K562 (cell line): ENCODE measurements around the gene B4GALT4. TPM values are rescaled to one million over a fixed set of nuclear protein-coding genes. Genes with fewer than 3 reads are reported as not detected.
A peak's percentile ranks its signal among the peaks of the same experiment; 100 is the strongest.

Source experiments
- ATAC-seq: fragments of 200-7000 bp; cut with Tn5 transposase; 3 replicates; pipeline ENCODE4 v1.9.1; 2020; ENCODE audit warnings: moderate library complexity
- BruUV-seq: library from RNA; stranded (reverse); fragments of 400-500 nt; replicated peaks from 2 replicates; lab custom pipeline; 2021; lab: Mats Ljungman, UMichigan
- CTCF ChIA-PET: fragments of 300-600 bp; formaldehyde crosslinking; extraction: SDS; loops from one replicate; lab custom pipeline; 2021; ENCODE audit warnings: low intra/inter-chr PET ratio; lab: Yijun Ruan, JAX
- POLR2A ChIA-PET: fragments of 300-600, 350-650 bp; sonication (Branson Sonifier 250); formaldehyde crosslinking; extraction: SDS; loops from one replicate; lab custom pipeline; 2021; ENCODE audit warnings: antibody characterized with exemption, inconsistent platforms; lab: Yijun Ruan, JAX
- DNase-seq, 4 experiments: peaks; one replicate each; pipeline versions ENCODE4 v3.0.0 to v3.0.0-alpha.2; 2011 to 2018; ENCODE audit warnings: low spot score in 3 of 4, mixed read lengths in 3 of 4; ENCODE audit errors: extremely low read depth in 1 of 4
- FAIRE-seq: peaks from 2 replicates; lab custom pipeline; 2011; peaks lifted over from hg19 to GRCh38; lab: Jason Lieb, UNC
- H2AFZ ChIP-seq: 2 replicates; pipeline ENCODE4 v1.6.0; 2011; ENCODE audit warnings: low read depth, low read length, control low read depth, inconsistent platforms
- H3K27ac ChIP-seq: fragments of 200-600 bp; 3 replicates; pipeline ENCODE4 v1.8.0; 2011; ENCODE audit warnings: low read depth, mild to moderate bottlenecking, control low read depth, inconsistent platforms, low read length, moderate library complexity, mixed read lengths; ENCODE audit errors: extremely low read depth
- H3K27me3 ChIP-seq, 2 experiments: fragments of 300-600 bp in 1 of 2; 2 replicates in 1 of 2; 3 replicates in 1 of 2; pipeline versions ENCODE4 v1.6.0 to v1.8.0; 2011; ENCODE audit warnings: inconsistent platforms in 2 of 2, low read length in 2 of 2, mild to moderate bottlenecking in 1 of 2, mixed read lengths in 1 of 2, moderate library complexity in 1 of 2; ENCODE audit not compliant: control insufficient read depth in 2 of 2, insufficient read depth in 2 of 2
- H3K36me3 ChIP-seq: fragments of 300-600 bp; 3 replicates; pipeline ENCODE4 v1.8.0; 2011; ENCODE audit warnings: mild to moderate bottlenecking, low read length, inconsistent platforms; ENCODE audit not compliant: control insufficient read depth, insufficient read depth
- H3K4me1 ChIP-seq, 2 experiments: fragments of 200-600 bp in 1 of 2; replicated peaks in 1 of 2; 2 replicates in 1 of 2; 3 replicates in 1 of 2; pipeline versions ENCODE4 v1.5.1 to v1.8.0; 2011; ENCODE audit warnings: inconsistent platforms in 2 of 2, low read length in 2 of 2, mild to moderate bottlenecking in 1 of 2, mixed read lengths in 1 of 2, moderate library complexity in 1 of 2; ENCODE audit not compliant: control insufficient read depth in 2 of 2, insufficient read depth in 2 of 2
- H3K4me2 ChIP-seq: 2 replicates; pipeline ENCODE4 v1.6.1; 2011; ENCODE audit warnings: low read length, control low read depth, inconsistent platforms, mixed read lengths; ENCODE audit not compliant: insufficient read depth
- H3K4me3 ChIP-seq: fragments of 200-600 bp; sonication (generic), shearing (Covaris generic); 2 replicates; pipeline ENCODE4 v1.5.1; 2016; ENCODE audit warnings: control low read depth, inconsistent platforms
- H3K79me2 ChIP-seq: fragments of 200-600 bp; 3 replicates; pipeline ENCODE4 v1.8.0; 2011; ENCODE audit warnings: low read length, inconsistent platforms; ENCODE audit not compliant: control insufficient read depth, insufficient read depth
- H3K9ac ChIP-seq, 2 experiments: 2 replicates each; pipeline versions ENCODE4 v1.6.0 to v1.6.1; 2011; ENCODE audit warnings: low read depth in 2 of 2, low read length in 2 of 2, control low read depth in 1 of 2, inconsistent platforms in 1 of 2, mild to moderate bottlenecking in 1 of 2, mixed read lengths in 1 of 2; ENCODE audit not compliant: insufficient read depth in 1 of 2
- H3K9me1 ChIP-seq: one replicate; pipeline ENCODE4 v1.6.0; 2011; ENCODE audit warnings: inconsistent platforms, mild to moderate bottlenecking, low read length, moderate library complexity; ENCODE audit not compliant: control insufficient read depth, insufficient read depth
- H3K9me3 ChIP-seq: replicated peaks from 2 replicates; pipeline ENCODE4 v1.5.1; 2011; ENCODE audit warnings: low read depth, low read length, inconsistent platforms; ENCODE audit not compliant: control insufficient read depth, insufficient read depth
- H4K20me1 ChIP-seq: replicated peaks from 2 replicates; pipeline ENCODE4 v1.6.1; 2011; ENCODE audit warnings: low read length, inconsistent platforms, mixed read lengths; ENCODE audit not compliant: control insufficient read depth, insufficient read depth
- ETV1 ChIP-seq: fragments of 450-650 bp; conservative IDR thresholded peaks from 2 replicates; pipeline ENCODE4 v1.6.1; 2016; ENCODE audit warnings: missing genetic modification characterization, control low read depth, low read depth, missing compliant biosample characterization
- IRF9 ChIP-seq: fragments of 450-650 bp; IDR thresholded peaks from 2 replicates; pipeline ENCODE4 v1.6.1; 2016; ENCODE audit warnings: missing biosample characterization, missing genetic modification characterization
- MEIS2 ChIP-seq: fragments of 450-650 bp; IDR thresholded peaks from 2 replicates; pipeline ENCODE4 v1.6.1; 2014; ENCODE audit warnings: mild to moderate bottlenecking; ENCODE audit not compliant: partially characterized antibody
- MTA1 ChIP-seq: fragments of 450-650 bp; IDR thresholded peaks from 2 replicates; pipeline ENCODE4 v1.6.1; 2017; ENCODE audit warnings: borderline replicate concordance
- PBX2 ChIP-seq, 2 experiments: IDR thresholded peaks in 1 of 2; conservative IDR thresholded peaks in 1 of 2; 2 replicates each; pipeline ENCODE4 v1.6.1; 2016; ENCODE audit warnings: low read depth in 2 of 2, mild to moderate bottlenecking in 1 of 2, missing compliant biosample characterization in 1 of 2, missing genetic modification characterization in 1 of 2, moderate library complexity in 1 of 2
- PKNOX1 ChIP-seq: fragments of 450-650 bp; IDR thresholded peaks from 2 replicates; pipeline ENCODE4 v1.6.1; 2016
- PRDM10 ChIP-seq: fragments of 450-650 bp; IDR thresholded peaks from 2 replicates; pipeline ENCODE4 v1.6.1; 2018; ENCODE audit not compliant: partially characterized antibody
- PTRF ChIP-seq: fragments of 450-650 bp; IDR thresholded peaks from 2 replicates; pipeline ENCODE4 v1.6.1; 2016; ENCODE audit warnings: mild to moderate bottlenecking, missing genetic modification characterization, missing compliant biosample characterization
- SMARCC2 ChIP-seq: fragments of 450-650 bp; IDR thresholded peaks from 2 replicates; pipeline ENCODE4 v1.6.1; 2017; ENCODE audit warnings: antibody characterized with exemption, moderate library complexity, mild to moderate bottlenecking, low read depth
- USF2 ChIP-seq: sonication (generic); formaldehyde crosslinking; IDR thresholded peaks from 2 replicates; pipeline ENCODE4 v1.5.0; 2020; ENCODE audit warnings: missing genetic modification reagents
- WGBS: fragments of 100-300 bp; shearing (Covaris generic); methylation state at CpG from one replicate; pipeline ENCODE4 v1.1.6; 2016; ENCODE audit warnings: low coverage, mixed read lengths; ENCODE audit not compliant: insufficient coverage; ENCODE audit errors: missing lambda C conversion rate; 5-methylcytosine and 5-hydroxymethylcytosine counted together
- in situ Hi-C: fragments of 300-500 bp; cut with MboI; formaldehyde crosslinking; loops from 4 replicates; pipeline ENCODE4 v1.15.0; 2018; ENCODE audit warnings: inconsistent platforms, mixed read lengths
- intact Hi-C: fragments of 100-400 bp; cut with micrococcal nuclease; formaldehyde crosslinking; loops from 2 replicates; pipeline ENCODE4 v1.14.2; 2022
- polyA plus RNA-seq, 8 experiments: library from polyadenylated mRNA; depleted of rRNA in 4 of 8; stranded (reverse) in 5 of 8; unstranded in 3 of 8; fragments of >200 nt; fragmentation: Nextera tagmentation in 2 of 8; fragmentation: Illumina TruSeq in 1 of 8; extraction: Ambion mirVana in 2 of 8; extraction: Trizol in 1 of 8; gene quantifications; 2 replicates each; pipeline versions ENCODE4 v1.2.1 to v1.2.3, GENCODE V29; 2011 to 2014; ENCODE audit warnings: inconsistent platforms in 1 of 8, missing spikeins in 1 of 8
- total RNA-seq, 7 experiments: library from RNA; depleted of rRNA in 6 of 7; stranded (reverse); fragments of >200 nt in 6 of 7; fragmentation: Illumina TruSeq in 2 of 7; extraction: Trizol in 2 of 7; gene quantifications; 2 replicates each; pipeline versions ENCODE4 v1.2.1 to v1.2.3, GENCODE V29; 2011 to 2021; ENCODE audit warnings: low replicate concordance in 1 of 7

B4GALT4 gene
- total and polyA plus RNA-seq, 9 of the 15 experiments (the other 6 are each of a cell fraction or from before 2014, with no cell fraction given): 8.2 to 17.8 (median 12.2) TPM

GRCh38 chr3:119173325-119173724 is 67.4 kb downstream of the B4GALT4 start, which contains the start of gene UPK1B:
UPK1B (plus strand) TSS chr3:119173598; CDS start chr3:119186742, 13,144 bp downstream.
- Histone ChIP-seq H3K9ac (peak within 1 kb of the TSS in 1 of 2 experiments; percentile 21; a peak in 1 of 4 replicates), H3K4me1 (no peaks in the 10 kb centered on the region; a peak in 1 of 5 replicates), H4K20me1 (no peaks in the 10 kb centered on the region), H3K27me3 (no peaks in the 10 kb centered on the region; a peak in 1 of 5 replicates), H2AFZ (peak within 1 kb of the TSS; percentile 12; the same call in 1 of the 2 replicates), H3K27ac (no peak within 1 kb of the TSS), H3K79me2 (no peaks in the 10 kb centered on the region), H3K9me1 (no peaks in the 10 kb centered on the region), H3K4me3 (no peak within 1 kb of the TSS), H3K36me3 (no peaks in the 10 kb centered on the region), H3K9me3 (no peaks in the 10 kb centered on the region), H3K4me2 (no peak within 1 kb of the TSS)
- DNase-seq: peak in 3 of 4 experiments; percentile 10 to 37 (median 21)
- POLR2A ChIA-PET: no interaction called here
- FAIRE-seq: no peak
- CTCF ChIA-PET: no interaction called here
- peak; percentile 80 for ATAC-seq
- BruUV-seq: no TSS peak
- in situ Hi-C loops: no loop called here
- intact Hi-C loops: no loop called here
- WGBS: 4% methylated on average over 5 of the region's 13 CpGs
- no peak for TF ChIP-seq MTA1
- no peak for TF ChIP-seq SMARCC2
- TF ChIP-seq PTRF (tag): no peak
- TF ChIP-seq USF2 (CRISPR knock-in tag): peak; percentile 27
- no peak for TF ChIP-seq IRF9 (tag)
- TF ChIP-seq MEIS2: peak; percentile 63
- TF ChIP-seq ETV1 (tag): peak; percentile 69
- peak; percentile 86 for TF ChIP-seq PKNOX1
- no peak; the same call in 1 of the 2 replicates for TF ChIP-seq PBX2 (CRISPR knock-in tag; IDR thresholded peaks at IDR 0.05; ENCODE audit: low read depth)
- TF ChIP-seq PBX2 (tag; conservative IDR thresholded peaks at IDR 0.05; ENCODE audit: low read depth): peak; percentile 58
- TF ChIP-seq PRDM10: peak; percentile 43
